Adrenal gland (tissue), 12 donors: ENCODE measurements around the gene PRKCSH. TPM values are rescaled to one million over a fixed set of nuclear protein-coding genes. Genes with fewer than 3 reads are reported as not detected.
"Not testable (repeated sequence)": the region's sequence is repeated elsewhere in the genome, so short reads cannot be mapped to it uniquely, and the experiment has no call there.

Experiments
- DNase-seq, 7 donors: peaks; one replicate each; pipeline ENCODE4 v3.0.0-alpha.2; 2019 to 2020
- H3K27ac ChIP-seq, 5 donors: fragments of 200-600 bp; sonication (generic) in 4 of 5; 1 replicate in 3 of 5; 2 replicates in 2 of 5; pipeline versions ENCODE4 v1.5.1 to v1.8.0; 2016 to 2020; ENCODE audit warnings: mild to moderate bottlenecking in 1 of 5
- H3K27me3 ChIP-seq: fragments of 200-600 bp; 2 replicates; pipeline ENCODE4 v1.8.0; 2021
- H3K36me3 ChIP-seq, 2 donors: fragments of 200-600 bp; replicated peaks in 1 of 2; 1 replicate in 1 of 2; 2 replicates in 1 of 2; pipeline versions ENCODE4 v1.5.1 to v1.8.0; 2018 to 2022
- H3K4me1 ChIP-seq, 2 donors: fragments of 200-600 bp; replicated peaks in 1 of 2; 1 replicate in 1 of 2; 2 replicates in 1 of 2; pipeline versions ENCODE4 v1.5.1 to v1.8.0; 2018 to 2021
- H3K4me3 ChIP-seq, 4 donors: fragments of 200-600 bp; sonication (generic) in 3 of 4; one replicate each; pipeline ENCODE4 v1.5.1; 2016 to 2018
- H3K9me3 ChIP-seq, 3 donors: fragments of 200-600 bp; sonication (generic) in 1 of 3; replicated peaks in 1 of 3; 1 replicate in 2 of 3; 2 replicates in 1 of 3; pipeline versions ENCODE4 v1.5.1 to v1.8.0; 2016 to 2021
- CTCF ChIP-seq, 6 experiments: fragments of 450-650 bp in 4 of 6; fragments of 200-600 bp in 2 of 6; sonication (generic) in 1 of 6; IDR thresholded peaks; 1 replicate in 5 of 6; 2 replicates in 1 of 6; pipeline versions ENCODE4 v1.5.1 to v1.8.0; 2016 to 2021; ENCODE audit warnings: antibody characterized with exemption in 6 of 6, mild to moderate bottlenecking in 2 of 6, moderate library complexity in 1 of 6
- POLR2A ChIP-seq, 2 donors: fragments of 450-650 bp; IDR thresholded peaks; one replicate each; pipeline ENCODE4 v1.6.1; 2017; ENCODE audit warnings: antibody characterized with exemption in 2 of 2, mild to moderate bottlenecking in 2 of 2, moderate library complexity in 1 of 2
- WGBS, 4 donors: extraction: QIAGEN DNeasy Blood & Tissue Kit in 2 of 4; methylation state at CpG; one replicate each; pipeline versions ENCODE4 v1.1.5 to v1.1.7; 2013 to 2017; 5-methylcytosine and 5-hydroxymethylcytosine counted together
- intact Hi-C, 2 donors: fragments of 100-400 bp; cut with DNase I; formaldehyde crosslinking; loops; one replicate each; pipeline versions ENCODE4 v1.14.1 to v1.15.0; 2022 to 2023
- polyA plus RNA-seq, 3 donors: library from polyadenylated mRNA; stranded (reverse); fragments of 200-250 nt in 2 of 3; fragments of 350-450 nt in 1 of 3; fragmentation: Illumina TruSeq in 1 of 3; extraction: RNeasy Lipid Tissue Mini Kit (QIAGEN cat#74804) in 1 of 3; gene quantifications; one replicate each; pipeline ENCODE4 v1.2.3, GENCODE V29; 2013 to 2014
- total RNA-seq, 9 donors: library from RNA; depleted of rRNA in 4 of 9; stranded (reverse); fragments of >200 nt in 4 of 9; fragments of 120-200 nt in 1 of 9; fragmentation: NEBNext Ultra II Directional in 1 of 9; extraction: Animal tissue kit (Norgen Biotek cat#: 25700) in 1 of 9; gene quantifications; one replicate each; pipeline versions ENCODE4 v1.1.0 to v1.2.4, GENCODE V29; 2013 to 2023
- donor health status: healthy with polysubstance abuse.
- donor health status: Bipolar disorder and iron deficiency.
- donor health status: DM: yes; HTN: yes; CAD: no.
- donor health status: DM: no; HTN: no; CAD: no.
- donor health status: DM: no; HTN: no; CAD: no.
- donor health status: DM: yes; HTN: yes; CAD: no.

The PRKCSH gene
- total and polyA plus RNA-seq, 12 donors: 64.4 to 359 (median 203) TPM

DNA sequence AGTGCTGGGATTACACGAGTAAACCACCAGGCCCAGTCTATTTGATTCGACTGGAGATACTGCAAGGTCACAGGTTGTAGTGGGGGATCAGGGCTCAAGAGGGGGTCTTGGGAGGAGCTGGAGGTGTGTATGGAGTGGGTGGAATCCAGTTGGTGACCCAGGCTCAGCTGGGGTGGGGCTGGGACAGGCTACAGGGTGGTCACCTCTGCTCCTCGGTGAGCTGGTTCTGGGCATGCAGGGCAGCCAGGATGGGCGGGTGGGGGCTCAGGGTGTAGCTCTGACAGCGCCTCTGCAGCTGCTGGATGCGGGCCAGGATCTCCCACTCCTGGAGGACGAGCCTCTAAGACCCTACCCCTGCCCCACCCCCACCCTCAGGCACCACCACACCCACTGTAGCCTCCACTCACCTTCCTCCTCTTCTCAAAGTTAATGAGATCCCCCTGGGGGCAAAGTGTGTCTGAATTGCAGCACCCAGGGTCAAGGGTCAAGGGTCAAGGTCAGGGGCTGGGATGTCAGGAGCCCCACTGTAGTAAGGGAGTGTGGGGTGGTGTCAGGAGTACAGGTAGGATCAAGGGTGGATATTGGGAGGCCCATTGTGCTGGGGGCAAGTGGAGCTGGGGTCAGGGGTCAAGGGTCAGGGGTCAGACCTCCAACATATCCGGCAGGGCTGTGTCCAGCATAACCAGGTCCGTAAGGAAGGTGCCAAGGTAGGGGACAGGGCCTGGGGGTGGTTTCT, 33.5 kb upstream of the PRKCSH start:
- H3K27me3 ChIP-seq: no peaks in the 10 kb centered on the region
- H3K4me3 ChIP-seq: no peak overlapping the region
- H3K27ac ChIP-seq: no peak overlapping the region
- H3K9me3 ChIP-seq: no peaks in the 10 kb centered on the region
- WGBS, 4 donors: 81 to 86% (median 82%) methylated on average over 4 to 9 of the region's 9 CpGs
- intact Hi-C loops: no loop called here
- H3K4me1 ChIP-seq: peaks cover 0 to 16% of the 10 kb centered on the region in 2 donors
- DNase-seq: no peak
- TF ChIP-seq CTCF (IDR thresholded peaks at IDR 0.05) (no peak), POLR2A (IDR thresholded peaks at IDR 0.05) (no peak)
- no peaks in the 10 kb centered on the region for H3K36me3 ChIP-seq

DNA sequence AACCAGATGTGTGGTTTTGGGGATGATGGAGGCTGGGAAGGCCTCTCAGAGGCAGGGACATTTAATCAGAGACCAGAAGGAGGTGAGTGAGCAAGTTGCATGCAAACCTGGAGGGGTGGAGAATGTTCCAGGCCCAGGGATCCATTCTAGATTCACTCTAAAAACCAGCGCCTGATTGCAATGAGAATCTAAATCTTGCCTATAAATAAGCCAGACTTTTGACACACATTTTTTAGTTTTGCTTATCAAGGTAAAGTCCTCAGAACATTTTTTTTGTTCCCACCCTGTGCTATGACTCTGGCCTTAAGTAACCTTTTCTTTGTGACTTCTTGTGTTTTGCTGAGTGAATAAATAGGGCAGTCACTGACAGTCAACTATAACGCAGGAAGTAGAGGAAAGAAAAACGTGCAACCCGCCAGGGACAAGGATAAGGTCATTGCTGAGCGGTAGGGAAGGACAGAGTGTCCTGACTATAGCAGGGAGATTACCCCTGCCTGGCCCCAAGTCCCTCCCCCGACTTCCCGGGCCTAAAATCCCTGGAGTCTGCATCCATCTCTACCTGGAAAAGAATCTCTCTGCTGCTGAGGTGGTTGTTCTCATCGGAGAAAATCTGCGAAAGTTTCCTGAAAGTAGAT, 30.7 kb upstream of the PRKCSH start:
- H3K27ac ChIP-seq: peak overlapping the region; percentile 9 to 86 (median 33)
- no peaks in the 10 kb centered on the region for H3K27me3 ChIP-seq
- TF ChIP-seq POLR2A (IDR thresholded peaks at IDR 0.05) (no peak), CTCF (IDR thresholded peaks at IDR 0.05) (no peak)
- H3K4me3 ChIP-seq: no peak overlapping the region
- peaks cover 0 to 16% of the 10 kb centered on the region in 2 donors for H3K4me1 ChIP-seq
- 21 to 40% (median 32%) methylated on average over 9 of the region's 9 CpGs for WGBS, 4 donors
- DNase-seq: peak; percentile 33 to 72 (median 52)
- H3K36me3 ChIP-seq: no peaks in the 10 kb centered on the region
- intact Hi-C loops: no loop called here
- no peaks in the 10 kb centered on the region for H3K9me3 ChIP-seq

GRCh38 chr19:11405846-11406643, 29.4 kb upstream of the PRKCSH start:
- Histone ChIP-seq H3K36me3 (no peaks in the 10 kb centered on the region), H3K27me3 (no peaks in the 10 kb centered on the region), H3K27ac (no peak overlapping the region), H3K4me1 (peaks cover 0 to 16% of the 10 kb centered on the region in 2 donors), H3K9me3 (no peaks in the 10 kb centered on the region), H3K4me3 (no peak overlapping the region)
- 43 to 58% (median 56%) methylated on average over 30 to 44 of the region's 44 CpGs for WGBS, 4 donors
- no peak for TF ChIP-seq POLR2A (IDR thresholded peaks at IDR 0.05)
- peak in 3 of 6 experiments; percentile 11 to 26 (median 25) for TF ChIP-seq CTCF (IDR thresholded peaks at IDR 0.05)
- DNase-seq: no peak
- intact Hi-C loops: no loop called here

DNA sequence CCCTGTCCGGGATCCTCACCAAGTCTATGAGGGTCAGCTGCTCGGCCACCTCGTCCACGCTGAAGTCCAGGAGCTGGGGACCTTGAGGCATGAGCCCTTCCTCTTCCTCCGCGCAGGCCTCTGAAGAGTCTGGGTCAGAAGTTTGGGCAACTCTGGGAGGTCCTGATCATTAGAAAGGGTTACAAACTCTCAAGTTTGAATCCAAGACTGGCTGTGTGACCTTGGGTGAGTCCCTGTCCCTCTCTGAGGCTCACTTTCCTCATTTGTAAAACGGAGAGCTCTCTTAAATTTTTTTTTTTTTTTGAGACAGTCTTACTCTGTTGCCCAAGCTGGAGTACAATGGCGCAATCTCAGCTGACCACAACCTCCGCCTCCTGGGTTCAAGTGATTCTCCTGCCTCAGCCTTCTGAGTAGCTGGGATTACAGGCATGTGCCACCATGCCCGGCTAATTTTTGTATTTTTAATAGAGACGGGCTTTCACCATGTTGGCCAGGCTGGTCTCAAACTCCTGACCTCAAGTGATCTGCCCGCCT, 28.7 kb upstream of the PRKCSH start:
- H3K4me3 ChIP-seq, DNase-seq, H3K27me3 ChIP-seq, H3K9me3 ChIP-seq, H3K27ac ChIP-seq, H3K36me3 ChIP-seq, intact Hi-C loops: not testable (repeated sequence)
- 72 to 94% (median 75%) methylated on average over 11 to 12 of the region's 12 CpGs for WGBS, 4 donors
- peaks cover 0 to 16% of the 10 kb centered on the region in 2 donors for H3K4me1 ChIP-seq
